ENCODE measurements around the gene JAK1.

Gene JAK1

DNA sequence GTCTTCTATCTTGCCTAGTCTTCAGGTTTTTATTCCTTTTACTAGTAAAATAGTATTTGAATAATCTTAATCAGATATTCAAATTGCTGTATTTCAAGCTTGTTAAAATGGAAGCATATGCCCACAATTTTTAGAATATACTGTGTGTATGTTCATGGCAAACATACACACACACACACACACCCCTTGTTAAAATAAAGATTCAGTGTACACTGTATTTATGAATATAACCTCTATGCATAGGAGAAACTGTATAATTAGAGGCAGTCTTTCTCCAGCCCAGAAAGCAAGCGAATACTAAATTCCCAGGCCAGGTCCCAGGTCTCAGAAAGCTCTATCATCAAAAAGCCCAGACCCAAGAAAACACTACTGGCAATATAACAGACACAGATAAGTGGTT lies 57.8 kb downstream of the JAK1 start:
- no peak for TF ChIP-seq CTCF (IDR thresholded peaks at IDR 0.05; ENCODE audit: low read depth, low read length, missing control alignments)
- no peak overlapping the region for H3K4me3 ChIP-seq (ENCODE audit: low read depth, low read length)
- no peak for DNase-seq (ENCODE audit: low read depth)

GRCh38 chr1:64906447-64906846 lies 59.9 kb downstream of the JAK1 start:
- no peak for DNase-seq (ENCODE audit: low read depth)
- H3K4me3 ChIP-seq (ENCODE audit: low read depth, low read length) = no peak overlapping the region
- TF ChIP-seq CTCF (IDR thresholded peaks at IDR 0.05; ENCODE audit: low read depth, low read length, missing control alignments) = no peak

DNA sequence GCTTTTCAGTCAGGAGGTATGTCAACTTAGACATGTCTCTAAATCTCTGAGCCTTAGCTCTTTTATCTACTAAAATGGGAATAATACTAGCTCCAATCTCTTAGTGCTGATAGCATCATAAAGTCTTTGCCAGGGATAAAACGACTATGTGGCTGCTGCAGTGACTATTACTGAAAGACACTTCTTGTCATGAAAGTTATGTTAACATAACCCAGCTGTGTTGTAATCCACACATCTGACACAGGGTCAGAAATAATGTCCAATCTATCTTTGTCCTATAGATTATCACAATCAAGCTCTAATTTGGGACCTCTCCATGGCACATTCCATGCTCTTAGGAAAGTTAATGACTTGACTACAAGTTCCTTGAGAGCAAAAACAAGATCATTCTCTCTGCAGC lies 62.8 kb downstream of the JAK1 start:
- no peak for DNase-seq (ENCODE audit: low read depth)
- H3K4me3 ChIP-seq (ENCODE audit: low read depth, low read length) = no peak overlapping the region
- no peak for TF ChIP-seq CTCF (IDR thresholded peaks at IDR 0.05; ENCODE audit: low read depth, low read length, missing control alignments)

GRCh38 chr1:64901663-64902062 lies 64.7 kb downstream of the JAK1 start:
- H3K4me3 ChIP-seq (ENCODE audit: low read depth, low read length) = no peak overlapping the region
- TF ChIP-seq CTCF (IDR thresholded peaks at IDR 0.05; ENCODE audit: low read depth, low read length, missing control alignments) = no peak
- DNase-seq (ENCODE audit: low read depth) = no peak

DNA sequence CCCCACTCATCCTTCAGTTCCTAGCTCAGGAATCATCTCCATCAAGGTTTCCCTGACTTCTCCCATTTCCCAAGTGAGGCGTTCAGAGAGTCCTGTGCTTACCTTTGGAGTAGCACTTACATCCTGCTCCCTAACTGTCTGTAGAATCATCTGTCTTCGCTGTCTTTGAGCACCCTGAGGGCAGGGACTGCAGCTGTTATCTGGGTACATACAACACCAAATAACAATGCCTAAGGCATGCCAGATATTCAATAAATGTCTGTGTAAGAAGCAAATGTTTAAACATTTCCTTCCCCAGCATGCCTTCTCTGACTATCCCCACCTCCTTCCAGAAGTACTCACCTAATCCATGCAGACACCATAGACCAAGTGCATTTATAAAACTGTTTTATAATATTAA lies 65.4 kb downstream of the JAK1 start:
- no peak overlapping the region for H3K4me3 ChIP-seq (ENCODE audit: low read depth, low read length)
- no peak for TF ChIP-seq CTCF (IDR thresholded peaks at IDR 0.05; ENCODE audit: low read depth, low read length, missing control alignments)
- DNase-seq (ENCODE audit: low read depth) = no peak

DNA sequence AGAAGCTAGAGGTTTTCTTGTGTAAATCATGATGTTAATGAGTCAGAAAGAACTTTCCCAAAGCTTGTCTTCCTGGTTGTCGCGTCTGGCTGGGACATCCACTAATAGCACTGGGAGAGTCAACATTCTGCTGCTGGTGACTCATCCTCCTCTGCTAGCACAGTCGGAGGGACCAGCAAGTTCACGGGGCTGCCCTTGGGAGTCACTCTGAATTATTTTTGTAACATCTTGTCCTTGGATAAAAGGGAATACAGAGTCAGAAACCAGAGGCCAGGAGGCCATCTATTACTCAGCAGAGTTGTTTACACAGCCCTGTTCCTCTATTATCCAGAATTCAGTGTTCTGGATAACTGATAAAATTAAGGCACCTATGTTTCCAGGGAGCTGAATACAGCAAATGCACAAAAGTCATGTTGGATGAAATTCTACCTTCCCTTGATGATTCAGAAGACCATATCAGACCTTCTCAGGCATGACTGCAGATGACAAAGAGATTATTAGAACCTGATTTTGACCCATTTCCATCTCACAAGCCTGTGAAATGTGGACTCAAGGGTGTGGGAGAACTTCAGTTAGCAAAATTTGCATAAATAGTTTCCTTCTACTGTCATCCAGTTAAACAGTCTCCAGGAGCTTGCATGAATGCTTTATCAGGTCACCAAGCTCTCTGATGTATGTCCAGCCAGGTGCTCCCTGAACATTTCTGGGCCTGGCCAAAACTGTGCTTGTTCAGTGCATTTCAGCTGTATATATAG lies 68.1 kb downstream of the JAK1 start:
- no peak overlapping the region for H3K4me3 ChIP-seq (ENCODE audit: low read depth, low read length)
- no peak for DNase-seq (ENCODE audit: low read depth)
- no peak for TF ChIP-seq CTCF (IDR thresholded peaks at IDR 0.05; ENCODE audit: low read depth, low read length, missing control alignments)

GRCh38 chr1:64896551-64896950 lies 69.8 kb downstream of the JAK1 start:
- DNase-seq (ENCODE audit: low read depth) = no peak
- H3K4me3 ChIP-seq (ENCODE audit: low read depth, low read length) = no peak overlapping the region
- TF ChIP-seq CTCF (IDR thresholded peaks at IDR 0.05; ENCODE audit: low read depth, low read length, missing control alignments) = no peak
